GM12874 (cell line): ENCODE results near the gene PCDHA3.

Experiments
- TF ChIP-seq, protein P1 (sequence below): IDR thresholded peaks from 2 replicates; pipeline ENCODE4 v1.5.1; 2011; ENCODE audit warnings: low read depth, mild to moderate bottlenecking, control low read depth, low read length, moderate library complexity; ENCODE audit not compliant: insufficient read depth

The PCDHA3 gene

DNA sequence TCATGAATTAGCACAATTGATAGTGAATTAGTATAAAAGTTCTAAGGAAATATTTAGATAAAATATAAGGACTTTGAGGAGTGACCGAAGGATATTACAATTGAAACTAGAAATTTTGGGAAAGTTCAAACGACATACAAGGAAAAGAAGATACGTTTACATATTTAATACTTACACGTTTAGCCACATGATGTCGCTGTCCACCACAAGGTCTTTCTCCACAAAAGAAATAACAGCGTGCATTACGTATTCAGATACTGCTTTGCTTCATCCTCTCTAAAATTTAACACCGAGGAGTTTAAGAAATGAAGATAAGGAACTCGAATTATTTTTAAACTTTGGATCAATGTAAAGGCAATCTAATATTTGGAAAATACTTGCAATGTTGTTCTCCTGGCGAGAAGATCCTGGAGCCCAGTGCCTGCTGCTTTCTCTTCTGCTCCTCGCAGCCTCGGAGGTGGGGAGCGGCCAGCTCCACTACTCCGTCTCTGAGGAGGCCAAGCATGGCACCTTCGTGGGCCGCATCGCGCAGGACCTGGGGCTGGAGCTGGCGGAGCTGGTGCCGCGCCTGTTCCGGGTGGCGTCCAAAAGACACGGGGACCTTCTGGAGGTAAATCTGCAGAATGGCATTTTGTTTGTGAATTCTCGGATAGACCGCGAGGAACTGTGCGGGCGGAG lies at the start of gene PCDHA3:
TSS of gene PCDHA3 (plus strand) at position 242 of the 678 bp plus-strand sequence.
- TF ChIP-seq, protein P1, sequence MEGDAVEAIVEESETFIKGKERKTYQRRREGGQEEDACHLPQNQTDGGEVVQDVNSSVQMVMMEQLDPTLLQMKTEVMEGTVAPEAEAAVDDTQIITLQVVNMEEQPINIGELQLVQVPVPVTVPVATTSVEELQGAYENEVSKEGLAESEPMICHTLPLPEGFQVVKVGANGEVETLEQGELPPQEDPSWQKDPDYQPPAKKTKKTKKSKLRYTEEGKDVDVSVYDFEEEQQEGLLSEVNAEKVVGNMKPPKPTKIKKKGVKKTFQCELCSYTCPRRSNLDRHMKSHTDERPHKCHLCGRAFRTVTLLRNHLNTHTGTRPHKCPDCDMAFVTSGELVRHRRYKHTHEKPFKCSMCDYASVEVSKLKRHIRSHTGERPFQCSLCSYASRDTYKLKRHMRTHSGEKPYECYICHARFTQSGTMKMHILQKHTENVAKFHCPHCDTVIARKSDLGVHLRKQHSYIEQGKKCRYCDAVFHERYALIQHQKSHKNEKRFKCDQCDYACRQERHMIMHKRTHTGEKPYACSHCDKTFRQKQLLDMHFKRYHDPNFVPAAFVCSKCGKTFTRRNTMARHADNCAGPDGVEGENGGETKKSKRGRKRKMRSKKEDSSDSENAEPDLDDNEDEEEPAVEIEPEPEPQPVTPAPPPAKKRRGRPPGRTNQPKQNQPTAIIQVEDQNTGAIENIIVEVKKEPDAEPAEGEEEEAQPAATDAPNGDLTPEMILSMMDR: no peak

DNA sequence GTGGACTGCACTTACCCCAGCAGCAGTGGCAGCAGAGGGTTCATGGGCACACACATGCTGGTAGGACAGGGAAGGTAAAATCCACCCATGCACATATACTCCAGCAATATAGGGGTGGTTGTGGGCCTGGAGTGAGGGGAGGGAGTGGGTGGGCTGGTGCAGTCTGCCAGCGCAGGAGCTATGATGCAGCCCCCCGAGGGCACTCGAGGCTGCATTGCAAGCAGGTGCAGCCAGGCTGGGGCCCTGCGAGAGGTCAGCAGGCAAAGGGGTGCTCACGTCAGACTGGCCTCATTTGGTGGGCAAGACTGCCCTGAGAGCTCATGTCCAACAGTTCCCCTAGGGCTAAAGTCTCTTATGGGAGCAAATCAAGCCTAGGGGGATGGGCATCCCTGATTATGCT lies 47.3 kb upstream of the PCDHA3 start:
- TF ChIP-seq, protein P1: no peak

DNA sequence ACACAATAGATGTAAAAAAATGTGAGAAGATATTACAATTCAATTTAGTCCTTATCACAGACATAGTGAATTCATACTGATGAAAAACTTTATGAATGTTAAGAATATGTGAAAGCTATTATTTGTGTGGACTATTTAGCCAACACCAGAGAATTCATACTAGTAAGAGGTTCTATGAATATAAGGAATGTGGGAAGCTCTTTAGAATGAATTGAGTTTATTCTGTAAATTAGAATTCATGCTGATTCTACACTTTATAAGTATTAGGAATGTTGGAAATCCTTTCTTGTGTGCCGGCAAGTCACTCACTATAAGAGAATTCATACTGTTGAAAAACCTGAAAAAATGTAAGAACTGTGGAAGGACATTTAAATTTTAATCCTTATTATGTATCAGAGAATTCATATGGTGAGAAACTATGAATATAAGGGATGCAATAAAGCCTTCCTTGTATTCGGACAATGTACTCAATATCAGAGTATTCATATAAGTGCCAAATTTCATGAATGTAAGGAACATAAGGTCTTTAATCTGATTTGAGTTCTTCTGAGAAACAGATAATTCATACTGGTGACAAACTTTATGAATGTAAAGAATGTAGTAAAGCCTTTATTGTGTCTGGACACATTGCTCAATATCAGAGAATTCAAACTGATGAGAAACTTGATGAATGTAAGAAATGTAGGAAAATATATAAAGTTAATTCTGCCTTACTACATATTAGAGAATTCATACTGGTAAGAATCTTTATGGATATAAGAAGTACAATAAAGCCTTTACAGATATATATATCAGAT lies 36.5 kb upstream of the PCDHA3 start:
- TF ChIP-seq, protein P1: no peak

DNA sequence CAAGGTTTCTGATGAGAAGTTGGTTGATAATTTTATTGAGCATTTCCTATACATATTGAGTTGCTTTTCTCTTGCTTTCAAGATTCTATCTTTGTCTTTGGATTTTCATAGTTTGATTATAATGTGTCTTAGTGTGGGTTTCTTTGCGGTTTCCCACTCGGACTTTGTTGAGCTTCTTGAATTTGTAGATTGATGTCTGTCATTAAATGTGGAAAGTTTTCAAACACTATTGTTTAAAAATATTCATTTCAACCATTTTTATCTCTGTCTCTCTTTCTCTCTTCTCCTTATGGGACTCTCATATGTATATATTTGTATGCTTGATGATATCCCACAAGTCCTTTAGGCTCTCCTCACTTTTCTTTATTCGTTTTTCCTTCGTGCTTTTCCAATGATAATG lies 33.4 kb upstream of the PCDHA3 start:
- TF ChIP-seq, protein P1: no peak

DNA sequence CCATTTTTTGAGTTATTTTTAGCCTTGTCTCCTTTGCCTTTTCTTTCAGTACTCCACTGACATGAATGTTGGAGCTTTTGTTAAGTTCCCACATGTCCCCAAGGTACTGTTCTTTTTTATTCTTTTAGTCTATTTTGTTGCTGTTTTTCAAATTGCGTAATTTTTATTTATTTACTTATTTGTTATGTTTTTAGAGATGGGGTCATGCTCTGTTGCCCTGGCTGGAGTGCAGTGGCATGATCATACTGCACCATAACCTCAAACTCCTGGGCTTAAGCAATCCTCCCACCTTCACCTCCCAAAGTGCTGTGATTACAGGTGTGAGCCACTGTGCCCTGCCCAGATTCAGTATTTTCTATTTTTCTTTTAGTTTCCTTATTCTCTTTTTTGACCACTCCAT lies 20.3 kb upstream of the PCDHA3 start:
- TF ChIP-seq, protein P1: no peak

DNA sequence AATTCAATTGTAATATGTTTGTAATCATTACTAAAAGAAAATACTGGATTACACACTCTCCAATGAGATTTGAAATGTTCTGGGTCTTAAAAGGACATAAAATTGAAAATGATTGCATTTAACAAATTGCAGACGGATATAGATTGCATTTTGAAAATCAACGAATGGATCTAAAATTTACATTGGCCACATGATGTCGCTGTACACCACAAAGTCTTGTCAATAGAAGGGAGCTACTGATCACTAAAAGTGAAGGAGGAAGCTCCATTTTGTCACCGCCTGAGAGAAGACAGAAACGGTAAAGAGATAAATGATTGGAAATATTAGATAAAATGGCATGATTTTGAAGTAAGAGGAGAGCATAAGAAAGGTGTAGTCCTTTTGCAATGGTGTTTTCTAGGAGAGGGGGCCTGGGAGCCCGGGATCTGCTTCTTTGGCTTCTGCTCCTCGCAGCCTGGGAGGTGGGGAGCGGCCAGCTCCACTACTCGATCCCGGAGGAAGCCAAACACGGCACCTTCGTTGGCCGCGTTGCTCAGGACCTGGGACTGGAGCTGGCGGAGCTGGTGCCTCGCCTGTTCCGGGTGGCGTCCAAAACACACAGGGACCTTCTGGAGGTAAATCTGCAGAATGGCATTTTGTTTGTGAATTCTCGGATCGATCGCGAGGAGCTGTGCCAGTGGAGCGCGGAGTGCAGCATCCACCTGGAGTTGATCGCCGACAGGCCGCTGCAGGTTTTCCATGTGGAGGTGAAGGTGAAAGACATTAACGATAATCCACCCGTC lies 14.8 kb upstream of the PCDHA3 start, which contains the start of gene PCDHA1:
TSS of gene PCDHA1 (plus strand) at position 236 of the 782 bp plus-strand sequence.
- TF ChIP-seq, protein P1: no peak

DNA sequence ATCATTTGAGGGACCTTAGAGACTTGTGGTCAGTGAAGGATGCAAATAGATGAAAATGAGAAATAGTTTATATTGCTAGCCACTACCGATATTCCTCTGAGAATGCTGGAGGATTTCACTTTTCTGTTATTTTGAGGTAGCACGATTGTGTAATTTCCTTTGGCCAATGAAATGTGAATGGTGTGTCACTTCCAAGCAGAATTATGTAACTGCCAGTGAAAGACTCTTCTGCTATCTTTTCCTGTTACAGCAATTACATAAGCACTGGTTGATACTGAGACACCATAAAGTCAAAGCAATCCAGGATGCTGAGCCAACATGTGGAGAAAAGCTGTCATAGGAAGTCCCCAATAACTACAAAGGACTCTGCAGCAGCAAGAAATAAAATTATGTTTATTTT lies 9.8 kb upstream of the PCDHA3 start:
- TF ChIP-seq, protein P1: no peak
